Gastrocnemius medialis (tissue), 4 donors: Measurements from ENCODE around the gene ZNF777. TPM values are rescaled to one million over a fixed set of nuclear protein-coding genes. Genes with fewer than 3 reads are reported as not detected.

Experiments
- ATAC-seq, 2 donors: fragments of 150-250 bp; one replicate each; pipeline ENCODE4 v1.9.1; 2016
- DNase-seq, 2 donors: peaks; one replicate each; pipeline ENCODE4 v3.0.0-alpha.2; 2019
- H3K27ac ChIP-seq, 4 donors: fragments of 200-600 bp; sonication (generic); 1 replicate in 1 of 4; 2 replicates in 3 of 4; pipeline ENCODE4 v1.5.1; 2016 to 2018; ENCODE audit warnings: mild to moderate bottlenecking in 2 of 4, moderate library complexity in 1 of 4
- H3K27me3 ChIP-seq, 3 donors: fragments of 200-600 bp; sonication (generic) in 2 of 3; 1 replicate in 1 of 3; 2 replicates in 2 of 3; pipeline versions ENCODE4 v1.5.1 to v1.6.0; 2016 to 2019; ENCODE audit warnings: mild to moderate bottlenecking in 1 of 3, moderate library complexity in 1 of 3
- H3K36me3 ChIP-seq, 2 donors: fragments of 200-600 bp; sonication (generic) in 1 of 2; one replicate each; pipeline ENCODE4 v1.5.1; 2017 to 2018
- H3K4me1 ChIP-seq, 2 donors: fragments of 200-600 bp; sonication (generic) in 1 of 2; one replicate each; pipeline ENCODE4 v1.5.1; 2016 to 2017; ENCODE audit warnings: mild to moderate bottlenecking in 2 of 2
- H3K4me3 ChIP-seq, 4 donors: fragments of 200-600 bp; sonication (generic) in 3 of 4; 1 replicate in 1 of 4; 2 replicates in 3 of 4; pipeline ENCODE4 v1.5.1; 2016 to 2019; ENCODE audit warnings: mild to moderate bottlenecking in 2 of 4
- H3K9me3 ChIP-seq, 3 donors: fragments of 200-600 bp; sonication (generic) in 2 of 3; 1 replicate in 1 of 3; 2 replicates in 2 of 3; pipeline ENCODE4 v1.5.1; 2016 to 2019
- CTCF ChIP-seq, 5 experiments: fragments of 450-650 bp in 3 of 5; fragments of 200-600 bp in 2 of 5; sonication (generic) in 2 of 5; IDR thresholded peaks in 4 of 5; conservative IDR thresholded peaks in 1 of 5; 1 replicate in 4 of 5; 2 replicates in 1 of 5; pipeline ENCODE4 v1.5.1; 2016 to 2019; ENCODE audit warnings: antibody characterized with exemption in 5 of 5, mild to moderate bottlenecking in 3 of 5, moderate library complexity in 3 of 5
- POLR2A ChIP-seq, 2 donors: fragments of 450-650 bp; IDR thresholded peaks; one replicate each; pipeline ENCODE4 v1.6.1; 2017; ENCODE audit warnings: antibody characterized with exemption in 2 of 2, mild to moderate bottlenecking in 2 of 2, moderate library complexity in 2 of 2
- in situ Hi-C, 4 donors: fragments of 200-750 bp; cut with MboI; loops; one replicate each; pipeline versions ENCODE4 v1.15.0 to v1.8.0; 2017; ENCODE audit warnings: low sequenced_read_pairs in 4 of 4
- intact Hi-C: fragments of 100-400 bp; cut with DNase I; formaldehyde crosslinking; loops from one replicate; pipeline ENCODE4 v1.15.1; 2023; ENCODE audit warnings: low total_unique reads
- total RNA-seq, 4 donors: library from RNA; depleted of rRNA; stranded (reverse); fragments of >200 nt; gene quantifications; one replicate each; pipeline versions ENCODE4 v1.1.0 to v1.2.3, GENCODE V29; 2016

ZNF777 gene
- total RNA-seq, 4 donors from 2014 or later, result 7.6 to 17.6 (median 15.1) TPM

- Histone ChIP-seq H3K27ac (peak within 1 kb of the TSS; percentile 76 to 86 (median 84)), H3K4me3 (peak within 1 kb of the TSS; percentile 77 to 92 (median 82)), H3K27me3 (no peaks in the 10 kb centered on the region), H3K9me3 (no peaks in the 10 kb centered on the region), H3K4me1 (peaks cover 16 to 19% of the 10 kb centered on the region in 2 donors), H3K36me3 (peaks cover 0 to 16% of the 10 kb centered on the region in 2 donors)
- peak; percentile 90 to 91 for ATAC-seq
- peak; percentile 69 to 78 for DNase-seq
- peak in 4 of 5 experiments; percentile 72 to 85 (median 81) for TF ChIP-seq CTCF (IDR thresholded peaks at IDR 0.05 in 4 of 5, conservative IDR thresholded peaks at IDR 0.05 in 1 of 5)
- peak; percentile 49 to 67 for TF ChIP-seq POLR2A (IDR thresholded peaks at IDR 0.05)
- in situ Hi-C loops (loop anchor here in 1 of 4 donors (25.0 kb wide), 1 partner anchor 235 kb away; the partner anchor contains the start of gene ZNF783), intact Hi-C loops (loop anchor here (1.0 to 5.0 kb wide), 5 partner anchors 36 to 260 kb away; partner anchors contain the start of genes ZNF212, ZNF777 and ZNF783)
Observed at GRCh38 chr7:149497467-149498261, 36.8 kb upstream of the ZNF777 start, which contains the start of gene ZNF746. Gene ZNF746, minus strand, starts transcription at chr7:149497809. Its CDS starts 273 bp downstream, at chr7:149497536.

GRCh38 chr7:149496642-149497391 is 36.0 kb upstream of the ZNF777 start:
- peaks cover 0 to 24% of the 10 kb centered on the region in 2 donors for H3K36me3 ChIP-seq
- TF ChIP-seq POLR2A (IDR thresholded peaks at IDR 0.05), result no peak
- no peak for TF ChIP-seq CTCF (IDR thresholded peaks at IDR 0.05 in 4 of 5, conservative IDR thresholded peaks at IDR 0.05 in 1 of 5)
- in situ Hi-C loops (loop anchor here in 1 of 4 donors (25.0 kb wide), 1 partner anchor 235 kb away; the partner anchor contains the start of gene ZNF783), intact Hi-C loops (loop anchor here (1.0 to 5.0 kb wide), 5 partner anchors 36 to 260 kb away; partner anchors contain the start of genes ZNF212, ZNF777 and ZNF783)
- H3K4me3 ChIP-seq, result peak overlapping the region; percentile 77 to 92 (median 82)
- no peaks in the 10 kb centered on the region for H3K27me3 ChIP-seq
- DNase-seq (no peak), ATAC-seq (peak; percentile 21 to 26)
- H3K4me1 ChIP-seq, result peaks cover 22 to 25% of the 10 kb centered on the region in 2 donors
- H3K9me3 ChIP-seq, result no peaks in the 10 kb centered on the region
- peak overlapping the region; percentile 76 to 86 (median 84) for H3K27ac ChIP-seq

- intact Hi-C loops, result loop anchor here (2.0 to 5.0 kb wide), 4 partner anchors 73 to 259 kb away; partner anchors contain the start of genes ZNF212 and ZNF783
- in situ Hi-C loops, result loop anchor here in 1 of 4 donors (25.0 kb wide), 1 partner anchor 234 kb away; the partner anchor contains the start of gene ZNF783
- Histone ChIP-seq H3K36me3 (peaks cover 0 to 32% of the 10 kb centered on the region in 2 donors), H3K9me3 (no peaks in the 10 kb centered on the region), H3K4me1 (peaks cover 25% of the 10 kb centered on the region in 2 donors), H3K27ac (peak overlapping the region; percentile 8 to 84 (median 80)), H3K27me3 (no peaks in the 10 kb centered on the region), H3K4me3 (peak overlapping the region; percentile 77 to 92 (median 82))
- TF ChIP-seq CTCF (IDR thresholded peaks at IDR 0.05 in 4 of 5, conservative IDR thresholded peaks at IDR 0.05 in 1 of 5), result no peak
- no peak for TF ChIP-seq POLR2A (IDR thresholded peaks at IDR 0.05)
- DNase-seq (peak; percentile 51 to 55), ATAC-seq (no peak)
Observed at GRCh38 chr7:149495785-149496641, 35.2 kb upstream of the ZNF777 start.
